ENCODE results near the gene MAD1L1.
"Not testable (repeated sequence)": the region's sequence is repeated elsewhere in the genome, so short reads cannot be mapped to it uniquely, and the experiment has no call there.

Gene MAD1L1

GRCh38 chr7:1841286-1842021 lies 391.3 kb downstream of the MAD1L1 start:
- H3K36me3 ChIP-seq (ENCODE audit: insufficient read depth, low read depth, low read length); H3K27ac ChIP-seq (ENCODE audit: low read length); H3K9ac ChIP-seq (ENCODE audit: low read depth, low read length); H3K27me3 ChIP-seq (ENCODE audit: insufficient read depth, low read length); H3K4me1 ChIP-seq (ENCODE audit: insufficient read depth, low read length); H3K9me3 ChIP-seq (ENCODE audit: insufficient read depth, low read depth, low read length); H3K4me3 ChIP-seq (ENCODE audit: low read length): not testable (repeated sequence)

DNA sequence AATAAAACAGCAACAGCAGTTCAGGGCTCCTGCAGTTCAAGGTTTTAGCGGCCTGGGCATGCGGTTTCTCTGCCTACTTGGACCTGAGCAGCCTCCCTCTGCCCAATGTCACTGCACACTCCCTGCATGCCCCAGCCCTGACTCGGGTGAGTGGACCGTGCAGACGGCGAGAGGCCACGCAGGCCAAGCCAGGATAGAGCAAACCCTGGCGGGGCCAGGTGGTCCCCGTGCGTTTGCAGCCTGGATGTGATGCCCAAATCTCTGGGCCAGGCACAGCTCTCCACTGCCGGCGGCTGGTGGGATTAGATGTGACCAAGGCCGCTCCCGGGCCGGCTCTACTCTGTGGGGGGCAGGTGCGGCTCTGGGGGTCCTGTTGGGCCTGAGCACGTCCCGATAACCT lies 392.0 kb downstream of the MAD1L1 start:
- H3K4me3 ChIP-seq (ENCODE audit: low read length); H3K9ac ChIP-seq (ENCODE audit: low read depth, low read length); H3K9me3 ChIP-seq (ENCODE audit: insufficient read depth, low read depth, low read length); H3K4me1 ChIP-seq (ENCODE audit: insufficient read depth, low read length); H3K36me3 ChIP-seq (ENCODE audit: insufficient read depth, low read depth, low read length); H3K27me3 ChIP-seq (ENCODE audit: insufficient read depth, low read length); H3K27ac ChIP-seq (ENCODE audit: low read length): not testable (repeated sequence)

- H3K9ac ChIP-seq (ENCODE audit: low read depth, low read length) = no peak overlapping the region
- H3K4me3 ChIP-seq (ENCODE audit: low read length) = no peak overlapping the region
- no peaks in the 10 kb centered on the region for H3K36me3 ChIP-seq (ENCODE audit: insufficient read depth, low read depth, low read length)
- H3K27me3 ChIP-seq (ENCODE audit: insufficient read depth, low read length) = no peaks in the 10 kb centered on the region
- H3K9me3 ChIP-seq (ENCODE audit: insufficient read depth, low read depth, low read length) = no peaks in the 10 kb centered on the region
- H3K4me1 ChIP-seq (ENCODE audit: insufficient read depth, low read length) = no peaks in the 10 kb centered on the region
- no peak overlapping the region for H3K27ac ChIP-seq (ENCODE audit: low read length)
Measured at GRCh38 chr7:1839701-1840100, 393.0 kb downstream of the MAD1L1 start.

GRCh38 chr7:1838911-1839531 lies 393.7 kb downstream of the MAD1L1 start:
- not testable (repeated sequence) for H3K4me3 ChIP-seq (ENCODE audit: low read length); H3K36me3 ChIP-seq (ENCODE audit: insufficient read depth, low read depth, low read length); H3K4me1 ChIP-seq (ENCODE audit: insufficient read depth, low read length); H3K9me3 ChIP-seq (ENCODE audit: insufficient read depth, low read depth, low read length); H3K9ac ChIP-seq (ENCODE audit: low read depth, low read length); H3K27ac ChIP-seq (ENCODE audit: low read length); H3K27me3 ChIP-seq (ENCODE audit: insufficient read depth, low read length)

DNA sequence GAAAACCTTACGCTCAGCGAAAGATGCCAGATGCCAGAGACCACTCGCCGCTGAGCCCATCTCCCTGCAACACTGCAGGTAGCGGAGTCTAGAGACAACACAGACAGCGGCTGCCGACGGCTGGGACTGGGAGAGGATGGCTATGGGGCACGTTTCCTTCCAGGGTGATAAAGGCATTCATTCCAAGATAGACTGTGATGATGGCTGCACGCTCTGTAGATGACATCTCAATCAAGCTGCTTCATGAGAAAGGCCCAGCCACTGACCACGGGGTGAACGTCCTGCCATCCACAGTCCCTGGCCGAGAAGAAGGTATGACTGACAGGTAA lies 394.2 kb downstream of the MAD1L1 start:
- not testable (repeated sequence) for H3K4me1 ChIP-seq (ENCODE audit: insufficient read depth, low read length); H3K27me3 ChIP-seq (ENCODE audit: insufficient read depth, low read length); H3K27ac ChIP-seq (ENCODE audit: low read length); H3K36me3 ChIP-seq (ENCODE audit: insufficient read depth, low read depth, low read length); H3K9ac ChIP-seq (ENCODE audit: low read depth, low read length); H3K9me3 ChIP-seq (ENCODE audit: insufficient read depth, low read depth, low read length); H3K4me3 ChIP-seq (ENCODE audit: low read length)

- not testable (repeated sequence) for H3K9ac ChIP-seq (ENCODE audit: low read depth, low read length); H3K9me3 ChIP-seq (ENCODE audit: insufficient read depth, low read depth, low read length); H3K27ac ChIP-seq (ENCODE audit: low read length); H3K4me3 ChIP-seq (ENCODE audit: low read length); H3K27me3 ChIP-seq (ENCODE audit: insufficient read depth, low read length); H3K36me3 ChIP-seq (ENCODE audit: insufficient read depth, low read depth, low read length); H3K4me1 ChIP-seq (ENCODE audit: insufficient read depth, low read length)
Measured at GRCh38 chr7:1837696-1838543, 394.8 kb downstream of the MAD1L1 start.

GRCh38 chr7:1831933-1832535 lies 400.7 kb downstream of the MAD1L1 start:
- not testable (repeated sequence) for H3K27ac ChIP-seq (ENCODE audit: low read length); H3K36me3 ChIP-seq (ENCODE audit: insufficient read depth, low read depth, low read length); H3K4me3 ChIP-seq (ENCODE audit: low read length); H3K4me1 ChIP-seq (ENCODE audit: insufficient read depth, low read length); H3K27me3 ChIP-seq (ENCODE audit: insufficient read depth, low read length); H3K9me3 ChIP-seq (ENCODE audit: insufficient read depth, low read depth, low read length); H3K9ac ChIP-seq (ENCODE audit: low read depth, low read length)

DNA sequence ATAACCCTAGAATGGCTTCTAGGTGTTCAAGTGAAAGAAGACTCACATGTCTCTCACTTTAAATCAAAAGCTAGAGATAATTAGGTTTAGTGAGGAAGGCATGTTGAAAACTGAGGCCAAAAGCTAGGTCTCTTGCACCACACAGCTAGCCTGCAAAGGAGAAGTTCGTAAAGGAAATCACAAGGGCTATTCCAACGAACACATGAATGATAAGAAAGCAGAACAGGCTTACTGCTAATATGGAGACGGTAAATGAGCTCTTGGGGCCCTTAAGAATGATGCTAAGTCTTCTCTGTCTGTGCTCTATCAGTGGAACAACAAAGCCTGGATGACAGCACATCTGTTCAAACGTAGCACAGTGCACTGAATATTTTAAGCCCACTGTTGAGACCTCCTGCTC lies 401.3 kb downstream of the MAD1L1 start:
- not testable (repeated sequence) for H3K9me3 ChIP-seq (ENCODE audit: insufficient read depth, low read depth, low read length); H3K4me1 ChIP-seq (ENCODE audit: insufficient read depth, low read length); H3K27ac ChIP-seq (ENCODE audit: low read length); H3K36me3 ChIP-seq (ENCODE audit: insufficient read depth, low read depth, low read length); H3K9ac ChIP-seq (ENCODE audit: low read depth, low read length); H3K27me3 ChIP-seq (ENCODE audit: insufficient read depth, low read length); H3K4me3 ChIP-seq (ENCODE audit: low read length)

- H3K27me3 ChIP-seq (ENCODE audit: insufficient read depth, low read length); H3K4me1 ChIP-seq (ENCODE audit: insufficient read depth, low read length); H3K9me3 ChIP-seq (ENCODE audit: insufficient read depth, low read depth, low read length); H3K36me3 ChIP-seq (ENCODE audit: insufficient read depth, low read depth, low read length); H3K27ac ChIP-seq (ENCODE audit: low read length); H3K4me3 ChIP-seq (ENCODE audit: low read length); H3K9ac ChIP-seq (ENCODE audit: low read depth, low read length): not testable (repeated sequence)
Measured at GRCh38 chr7:1829668-1830067, 403.1 kb downstream of the MAD1L1 start.

DNA sequence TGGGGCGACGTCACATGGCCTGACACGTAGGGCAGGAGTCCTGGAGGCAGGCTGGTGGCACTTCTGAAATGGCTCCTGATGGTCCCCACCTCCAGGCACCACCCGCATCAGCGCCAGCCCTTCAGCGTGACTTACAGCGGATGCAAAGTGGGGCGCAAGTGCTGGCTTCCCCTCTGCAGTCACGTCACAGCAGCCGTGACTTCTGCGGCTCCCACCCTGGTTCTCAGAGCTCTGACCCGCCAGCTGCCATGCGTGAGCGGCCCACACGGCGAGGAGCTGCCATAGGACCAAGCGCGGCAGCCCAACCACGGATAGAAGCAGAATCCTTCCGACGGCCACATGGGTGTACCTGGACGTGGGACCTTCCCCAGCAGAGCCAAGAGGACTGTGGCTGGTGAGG lies 403.6 kb downstream of the MAD1L1 start:
- H3K36me3 ChIP-seq (ENCODE audit: insufficient read depth, low read depth, low read length) = no peaks in the 10 kb centered on the region
- H3K27ac ChIP-seq (ENCODE audit: low read length) = no peak overlapping the region
- no peaks in the 10 kb centered on the region for H3K27me3 ChIP-seq (ENCODE audit: insufficient read depth, low read length)
- no peak overlapping the region for H3K4me3 ChIP-seq (ENCODE audit: low read length)
- no peaks in the 10 kb centered on the region for H3K4me1 ChIP-seq (ENCODE audit: insufficient read depth, low read length)
- H3K9ac ChIP-seq (ENCODE audit: low read depth, low read length) = no peak overlapping the region
- H3K9me3 ChIP-seq (ENCODE audit: insufficient read depth, low read depth, low read length) = no peaks in the 10 kb centered on the region

- not testable (repeated sequence) for H3K27me3 ChIP-seq (ENCODE audit: insufficient read depth, low read length); H3K9me3 ChIP-seq (ENCODE audit: insufficient read depth, low read depth, low read length); H3K4me3 ChIP-seq (ENCODE audit: low read length)
Measured at GRCh38 chr7:1828170-1828569, 404.6 kb downstream of the MAD1L1 start.

DNA sequence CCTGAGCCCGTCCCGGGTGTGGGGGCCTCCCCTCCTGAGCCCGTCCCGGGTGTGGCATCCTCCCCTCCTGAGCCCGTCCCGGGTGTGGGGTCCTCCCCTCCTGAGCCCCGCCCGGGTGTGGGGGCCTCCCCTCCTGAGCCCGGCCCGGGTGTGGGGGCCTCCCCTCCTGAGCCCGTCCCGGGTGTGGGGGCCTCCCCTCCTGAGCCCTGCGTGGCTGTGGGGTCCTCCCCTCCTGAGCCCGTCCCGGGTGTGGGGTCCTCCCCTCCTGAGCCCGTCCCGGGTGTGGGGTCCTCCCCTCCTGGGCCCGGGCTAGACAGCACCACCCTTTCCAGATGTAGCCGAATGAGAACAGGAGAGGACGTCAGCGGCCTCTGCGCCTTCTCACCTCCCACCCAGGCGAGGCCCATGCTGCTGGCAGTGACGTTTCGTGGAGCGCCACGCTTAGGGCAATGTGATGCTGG lies 405.2 kb downstream of the MAD1L1 start:
- not testable (repeated sequence) for H3K9me3 ChIP-seq (ENCODE audit: insufficient read depth, low read depth, low read length); H3K27me3 ChIP-seq (ENCODE audit: insufficient read depth, low read length); H3K4me1 ChIP-seq (ENCODE audit: insufficient read depth, low read length); H3K36me3 ChIP-seq (ENCODE audit: insufficient read depth, low read depth, low read length); H3K27ac ChIP-seq (ENCODE audit: low read length); H3K4me3 ChIP-seq (ENCODE audit: low read length); H3K9ac ChIP-seq (ENCODE audit: low read depth, low read length)

More at GRCh38 chr7:1828170-1828569, 404.6 kb downstream of the MAD1L1 start:
- H3K36me3 ChIP-seq (ENCODE audit: insufficient read depth, low read depth, low read length); H3K27ac ChIP-seq (ENCODE audit: low read length); H3K9ac ChIP-seq (ENCODE audit: low read depth, low read length); H3K4me1 ChIP-seq (ENCODE audit: insufficient read depth, low read length): not testable (repeated sequence)
